PC-3 (cell line): ENCODE measurements around the gene TBX10. TPM values are rescaled to one million over a fixed set of nuclear protein-coding genes. Genes with fewer than 3 reads are reported as not detected.

Source experiments
- ATAC-seq: fragments of 200-7000 bp; cut with Tn5 transposase; 2 replicates; pipeline ENCODE4 v1.9.1; 2020; ENCODE audit warnings: mild to moderate bottlenecking, moderate library complexity
- BruUV-seq: library from RNA; stranded (reverse); fragments of 400-500 nt; replicated peaks from 2 replicates; lab custom pipeline; 2021; lab: Mats Ljungman, UMichigan
- CTCF ChIA-PET: fragments of 300-600 bp; sonication (Branson Sonifier 250); formaldehyde crosslinking; loops from one replicate; lab custom pipeline; 2022; ENCODE audit warnings: antibody characterized with exemption; lab: Charles Lee
- POLR2A ChIA-PET: fragments of 300-600 bp; sonication (Branson Sonifier 250); formaldehyde crosslinking; loops from one replicate; lab custom pipeline; 2022; ENCODE audit warnings: antibody characterized with exemption; ENCODE audit not compliant: unreplicated experiment; lab: Charles Lee
- DNase-seq: peaks from one replicate; pipeline ENCODE4 v3.0.0-alpha.2; 2015
- H2AFZ ChIP-seq: fragments of 300-600 bp; sonication (generic); 2 replicates; pipeline ENCODE4 v1.6.0; 2016; ENCODE audit warnings: antibody characterized with exemption, low read length
- H3F3A ChIP-seq: fragments of 300-600 bp; sonication (generic); one replicate; pipeline ENCODE4 v1.6.0; 2017; ENCODE audit warnings: antibody characterized with exemption, low read length, control low read depth, mild to moderate bottlenecking; ENCODE audit not compliant: unreplicated experiment
- H3K27ac ChIP-seq: fragments of 300-600 bp; sonication (generic); 2 replicates; pipeline ENCODE4 v1.5.1; 2016; ENCODE audit warnings: mild to moderate bottlenecking, low read length
- H3K27me3 ChIP-seq: fragments of 300-600 bp; sonication (generic); 2 replicates; pipeline ENCODE4 v1.6.1; 2016; ENCODE audit warnings: low read length, mixed read lengths
- H3K36me3 ChIP-seq: fragments of 300-600 bp; sonication (generic); 2 replicates; pipeline ENCODE4 v1.6.1; 2016; ENCODE audit warnings: low read depth, mixed run types, low read length, mixed read lengths
- H3K4me1 ChIP-seq: fragments of 300-600 bp; sonication (generic); 2 replicates; pipeline ENCODE4 v1.5.1; 2016; ENCODE audit warnings: low read length; ENCODE audit not compliant: insufficient read depth
- H3K4me2 ChIP-seq: fragments of 300-600 bp; sonication (generic); 2 replicates; pipeline ENCODE4 v1.6.0; 2016; ENCODE audit warnings: low read length
- H3K4me3 ChIP-seq: fragments of 300-600 bp; sonication (generic); 2 replicates; pipeline ENCODE4 v1.5.1; 2016; ENCODE audit warnings: mild to moderate bottlenecking, low read length, mixed read lengths
- H3K79me2 ChIP-seq: fragments of 300-600 bp; sonication (generic); 2 replicates; pipeline ENCODE4 v1.6.1; 2017; ENCODE audit warnings: low read length, mixed read lengths
- H3K9ac ChIP-seq: fragments of 300-600 bp; sonication (generic); 2 replicates; pipeline ENCODE4 v1.6.0; 2016; ENCODE audit warnings: mild to moderate bottlenecking, low read length
- H3K9me2 ChIP-seq: fragments of 300-600 bp; sonication (generic); replicated peaks from 2 replicates; pipeline ENCODE4 v1.6.1; 2016; ENCODE audit warnings: mixed run types, low read length, mixed read lengths
- H3K9me3 ChIP-seq: fragments of 300-600 bp; sonication (generic); 2 replicates; pipeline ENCODE4 v1.6.1; 2016; ENCODE audit warnings: low read length, mixed read lengths
- H4K20me1 ChIP-seq: fragments of 300-600 bp; sonication (generic); 2 replicates; pipeline ENCODE4 v1.6.1; 2016; ENCODE audit warnings: low read length, mixed read lengths
- CTCF ChIP-seq: fragments of 300-600 bp; sonication (generic); conservative IDR thresholded peaks from 2 replicates; pipeline ENCODE4 v1.5.1; 2017; ENCODE audit warnings: antibody characterized with exemption, low read depth, mild to moderate bottlenecking, low read length
- EZH2 ChIP-seq: fragments of 300-600 bp; sonication (generic); IDR thresholded peaks from one replicate; pipeline ENCODE4 v1.6.1; 2017; ENCODE audit warnings: antibody characterized with exemption, mild to moderate bottlenecking, low read length; ENCODE audit not compliant: unreplicated experiment
- EZH2phosphoT487 ChIP-seq: fragments of 300-600 bp; sonication (generic); IDR thresholded peaks from 2 replicates; pipeline ENCODE4 v1.6.1; 2018; ENCODE audit warnings: mild to moderate bottlenecking, antibody characterized with exemption, low read length, borderline replicate concordance
- intact Hi-C: fragments of 100-400 bp; cut with micrococcal nuclease; formaldehyde crosslinking; loops from 2 replicates; pipeline ENCODE4 v1.9.0; 2023
- total RNA-seq: library from RNA; depleted of rRNA; stranded (reverse); fragments of >200 nt; gene quantifications from 2 replicates; pipeline ENCODE4 v1.2.3, GENCODE V29; 2014

TBX10 gene
- total RNA-seq, 1 experiment from 2014 or later: not detected

DNA sequence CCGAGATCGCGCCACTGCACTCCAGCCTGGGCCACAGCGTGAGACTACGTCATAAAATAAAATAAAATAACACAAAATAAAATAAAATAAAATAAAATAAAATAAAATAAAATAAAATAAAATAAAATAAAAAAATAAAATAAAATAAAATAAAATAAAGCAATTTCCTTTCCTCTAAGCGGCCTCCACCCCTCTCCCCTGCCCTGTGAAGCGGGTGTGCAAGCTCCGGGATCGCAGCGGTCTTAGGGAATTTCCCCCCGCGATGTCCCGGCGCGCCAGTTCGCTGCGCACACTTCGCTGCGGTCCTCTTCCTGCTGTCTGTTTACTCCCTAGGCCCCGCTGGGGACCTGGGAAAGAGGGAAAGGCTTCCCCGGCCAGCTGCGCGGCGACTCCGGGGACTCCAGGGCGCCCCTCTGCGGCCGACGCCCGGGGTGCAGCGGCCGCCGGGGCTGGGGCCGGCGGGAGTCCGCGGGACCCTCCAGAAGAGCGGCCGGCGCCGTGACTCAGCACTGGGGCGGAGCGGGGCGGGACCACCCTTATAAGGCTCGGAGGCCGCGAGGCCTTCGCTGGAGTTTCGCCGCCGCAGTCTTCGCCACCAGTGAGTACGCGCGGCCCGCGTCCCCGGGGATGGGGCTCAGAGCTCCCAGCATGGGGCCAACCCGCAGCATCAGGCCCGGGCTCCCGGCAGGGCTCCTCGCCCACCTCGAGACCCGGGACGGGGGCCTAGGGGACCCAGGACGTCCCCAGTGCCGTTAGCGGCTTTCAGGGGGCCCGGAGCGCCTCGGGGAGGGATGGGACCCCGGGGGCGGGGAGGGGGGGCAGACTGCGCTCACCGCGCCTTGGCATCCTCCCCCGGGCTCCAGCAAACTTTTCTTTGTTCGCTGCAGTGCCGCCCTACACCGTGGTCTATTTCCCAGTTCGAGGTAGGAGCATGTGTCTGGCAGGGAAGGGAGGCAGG, 56.0 kb downstream of the TBX10 start, which contains the start of gene GSTP1:
GSTP1 (plus strand) TSS at position 566 of the 958 bp plus-strand sequence; CDS start at position 598, 32 bp downstream.
- peak; percentile 83 for DNase-seq
- CTCF ChIA-PET: interaction anchor here (0.6 to 0.8 kb wide), 2 partner anchors 13 to 31 kb away, joined by 3 read pairs; no protein-coding TSS in a partner anchor

GRCh38 chr11:67582011-67582410, 57.6 kb downstream of the TBX10 start:
- H3K79me2 ChIP-seq: peaks cover 19% of the 10 kb centered on the region
- ATAC-seq: no peak
- H3K9me3 ChIP-seq: no peaks in the 10 kb centered on the region
- no peaks in the 10 kb centered on the region for H3K27me3 ChIP-seq
- intact Hi-C loops: no loop called here
- peaks cover 26% of the 10 kb centered on the region for H3K4me1 ChIP-seq
- H3K36me3 ChIP-seq: peaks cover 3% of the 10 kb centered on the region; the same call in 1 of the 2 replicates
- peak overlapping the region; percentile 34 for H3K4me2 ChIP-seq
- no peaks in the 10 kb centered on the region for H3K9me2 ChIP-seq
- no peaks in the 10 kb centered on the region for H3F3A ChIP-seq
- peak overlapping the region; percentile 62; the same call in 1 of the 2 replicates for H2AFZ ChIP-seq
- H3K27ac ChIP-seq: no peak overlapping the region
- H4K20me1 ChIP-seq: 0 out of 2 replicates have a peak, but pooled peaks cover 6% of the 10 kb centered on the region
- DNase-seq: no peak
- ChIA-PET POLR2A (no interaction called here), CTCF (no interaction called here)
- H3K4me3 ChIP-seq: peak overlapping the region; percentile 46; the same call in 1 of the 2 replicates
- TF ChIP-seq CTCF: no peak
- no TSS peak for BruUV-seq
- H3K9ac ChIP-seq: no peak overlapping the region

More for the DNA sequence above, 56.0 kb downstream of the TBX10 start, which contains the start of gene GSTP1:
- Histone ChIP-seq H3K36me3 (peaks cover 7% of the 10 kb centered on the region; the same call in 1 of the 2 replicates), H3K4me1 (peaks cover 26% of the 10 kb centered on the region), H4K20me1 (0 out of 2 replicates have a peak, but pooled peaks cover 6% of the 10 kb centered on the region), H3K79me2 (peaks cover 19% of the 10 kb centered on the region), H3F3A (no peaks in the 10 kb centered on the region), H3K9ac (peak within 1 kb of the TSS; percentile 89), H3K27ac (peak within 1 kb of the TSS; percentile 46), H3K9me3 (no peaks in the 10 kb centered on the region), H2AFZ (peak within 1 kb of the TSS; percentile 62), H3K4me2 (peak within 1 kb of the TSS; percentile 80), H3K9me2 (no peaks in the 10 kb centered on the region), H3K4me3 (peak within 1 kb of the TSS; percentile 76), H3K27me3 (no peaks in the 10 kb centered on the region)
- TF ChIP-seq EZH2phosphoT487 (no peak), CTCF (peak; percentile 53)
- intact Hi-C loops: no loop called here
- POLR2A ChIA-PET: interaction anchor here (0.5 kb wide), 1 partner anchor 88 kb away, joined by 3 read pairs; no protein-coding TSS in a partner anchor
- BruUV-seq: no TSS peak
- peak; percentile 82 for ATAC-seq

DNA sequence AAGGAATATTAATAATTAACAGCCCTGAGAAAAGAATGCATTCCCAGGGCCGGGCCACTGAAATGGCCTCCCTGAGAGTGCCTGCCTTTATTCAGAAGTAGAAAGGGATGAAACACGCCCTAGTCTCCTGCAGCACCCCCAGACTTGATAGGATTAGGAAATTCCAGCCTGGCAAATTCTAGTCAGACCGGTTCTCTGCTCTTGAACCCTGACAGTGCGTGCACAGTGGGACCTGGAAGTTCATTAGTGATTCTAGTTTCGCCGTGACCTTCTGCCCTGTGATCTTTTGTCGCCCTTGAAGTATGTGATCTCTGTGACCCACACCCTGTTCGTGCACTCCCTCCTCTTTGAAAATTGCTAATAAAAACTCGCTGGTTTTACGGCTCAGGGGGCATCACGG, 58.1 kb downstream of the TBX10 start:
- Histone ChIP-seq H3K79me2 (peaks cover 19% of the 10 kb centered on the region), H4K20me1 (0 out of 2 replicates have a peak, but pooled peaks cover 6% of the 10 kb centered on the region), H3K9me2 (no peaks in the 10 kb centered on the region), H3K4me2 (peak overlapping the region; percentile 19; the same call in 1 of the 2 replicates), H3K9ac (no peak overlapping the region), H3K27ac (no peak overlapping the region), H3K27me3 (no peaks in the 10 kb centered on the region), H3K4me3 (no peak overlapping the region), H3K36me3 (no peaks in the 10 kb centered on the region; the same call in 1 of the 2 replicates), H3F3A (no peaks in the 10 kb centered on the region), H2AFZ (no peak overlapping the region), H3K9me3 (no peaks in the 10 kb centered on the region), H3K4me1 (peaks cover 26% of the 10 kb centered on the region)
- ATAC-seq: no peak
- POLR2A ChIA-PET: no interaction called here
- intact Hi-C loops: no loop called here
- no peak for TF ChIP-seq EZH2
- TF ChIP-seq CTCF: no peak
- no peak for TF ChIP-seq EZH2phosphoT487
- no peak for DNase-seq
- BruUV-seq: no TSS peak
- CTCF ChIA-PET: no interaction called here
